CD14-positive monocyte (primary cell): ENCODE measurements around the gene CAMTA1. TPM values are rescaled to one million over a fixed set of nuclear protein-coding genes. Genes with fewer than 3 reads are reported as not detected.

Experiments
- DNase-seq, 3 donors: peaks; one replicate each; pipeline ENCODE4 v3.0.0-alpha.2; 2011 to 2022
- H2AFZ ChIP-seq: 2 replicates; pipeline ENCODE4 v1.6.0; 2012; ENCODE audit warnings: mild to moderate bottlenecking, low read depth, low read length, inconsistent platforms; ENCODE audit not compliant: insufficient read depth, poor library complexity, severe bottlenecking
- H3K27ac ChIP-seq, 2 donors: 1 replicate in 1 of 2; 2 replicates in 1 of 2; pipeline ENCODE4 v1.5.1; 2012 to 2013; ENCODE audit warnings: low read length in 2 of 2, control low read depth in 1 of 2, inconsistent platforms in 1 of 2, low read depth in 1 of 2, mild to moderate bottlenecking in 1 of 2
- H3K27me3 ChIP-seq, 2 donors: one replicate each; pipeline versions ENCODE4 v1.6.0 to v1.6.1; 2011 to 2013; ENCODE audit warnings: low read length in 2 of 2; ENCODE audit not compliant: control insufficient read depth in 2 of 2, insufficient read depth in 2 of 2
- H3K36me3 ChIP-seq, 2 donors: replicated peaks in 1 of 2; 1 replicate in 1 of 2; 2 replicates in 1 of 2; pipeline versions ENCODE4 v1.5.1 to v1.6.1; 2012 to 2013; ENCODE audit warnings: low read length in 2 of 2, control low read depth in 1 of 2, inconsistent platforms in 1 of 2, mild to moderate bottlenecking in 1 of 2; ENCODE audit not compliant: insufficient read depth in 2 of 2, control insufficient read depth in 1 of 2
- H3K4me1 ChIP-seq, 2 donors: 1 replicate in 1 of 2; 2 replicates in 1 of 2; pipeline versions ENCODE4 v1.5.1 to v1.6.1; 2012 to 2013; ENCODE audit warnings: low read length in 2 of 2, control low read depth in 1 of 2, inconsistent platforms in 1 of 2, mild to moderate bottlenecking in 1 of 2, moderate library complexity in 1 of 2; ENCODE audit not compliant: insufficient read depth in 2 of 2, control insufficient read depth in 1 of 2
- H3K4me2 ChIP-seq: replicated peaks from 2 replicates; pipeline ENCODE3; 2012; ENCODE audit warnings: low read length, moderate library complexity, mild to moderate bottlenecking; ENCODE audit not compliant: poor library complexity, severe bottlenecking; ENCODE audit errors: extremely low read depth
- H3K4me3 ChIP-seq, 3 experiments: fragments of 200-600 bp in 1 of 3; sonication (generic) in 1 of 3; replicated peaks in 1 of 3; 1 replicate in 2 of 3; 2 replicates in 1 of 3; pipeline ENCODE4 v1.5.1; 2011 to 2013; ENCODE audit warnings: low read length in 3 of 3, mild to moderate bottlenecking in 3 of 3, control low read depth in 2 of 3, low read depth in 2 of 3, inconsistent platforms in 1 of 3, moderate library complexity in 1 of 3
- H3K79me2 ChIP-seq: 2 replicates; pipeline ENCODE4 v1.6.0; 2012; ENCODE audit warnings: mild to moderate bottlenecking, control low read depth, inconsistent platforms, low read length, moderate library complexity; ENCODE audit not compliant: insufficient read depth
- H3K9ac ChIP-seq: 2 replicates; pipeline ENCODE4 v1.6.0; 2017; ENCODE audit warnings: low read length, mild to moderate bottlenecking; ENCODE audit not compliant: insufficient read depth, poor library complexity, severe bottlenecking
- H3K9me3 ChIP-seq, 2 donors: replicated peaks in 1 of 2; 1 replicate in 1 of 2; 2 replicates in 1 of 2; pipeline versions ENCODE4 v1.5.1 to v1.6.1; 2012 to 2013; ENCODE audit warnings: low read length in 2 of 2, control low read depth in 1 of 2; ENCODE audit not compliant: control insufficient read depth in 1 of 2, insufficient read depth in 1 of 2
- H4K20me1 ChIP-seq: 2 replicates; pipeline ENCODE4 v1.6.0; 2012; ENCODE audit warnings: mild to moderate bottlenecking, low read length, control low read depth, moderate library complexity; ENCODE audit not compliant: insufficient read depth
- H3K27ac Mint-ChIP-seq, 7 donors: one replicate each; pipeline ENCODE4 v1.8.0; 2020; ENCODE audit warnings: mild to moderate bottlenecking in 7 of 7, mixed read lengths in 7 of 7, moderate library complexity in 6 of 7, inconsistent platforms in 2 of 7
- H3K27me3 Mint-ChIP-seq, 3 donors: one replicate each; pipeline ENCODE4 v1.8.0; 2021 to 2022; ENCODE audit warnings: low read depth in 3 of 3, mild to moderate bottlenecking in 3 of 3, mixed read lengths in 3 of 3, moderate library complexity in 3 of 3, inconsistent platforms in 1 of 3
- H3K36me3 Mint-ChIP-seq, 2 donors: one replicate each; pipeline ENCODE4 v1.8.0; 2020; ENCODE audit warnings: mixed read lengths in 2 of 2, inconsistent platforms in 1 of 2, mild to moderate bottlenecking in 1 of 2
- H3K4me1 Mint-ChIP-seq: one replicate; pipeline ENCODE4 v1.8.0; 2020; ENCODE audit warnings: mild to moderate bottlenecking, mixed read lengths
- H3K4me3 Mint-ChIP-seq, 2 donors: one replicate each; pipeline ENCODE4 v1.8.0; 2020; ENCODE audit warnings: mild to moderate bottlenecking in 2 of 2, mixed read lengths in 2 of 2, moderate library complexity in 1 of 2
- H3K9me3 Mint-ChIP-seq, 7 donors: one replicate each; pipeline ENCODE4 v1.8.0; 2020 to 2022; ENCODE audit warnings: mixed read lengths in 7 of 7, mild to moderate bottlenecking in 6 of 7, moderate library complexity in 6 of 7, inconsistent platforms in 2 of 7
- CTCF ChIP-seq: fragments of 200-600 bp; IDR thresholded peaks from one replicate; pipeline ENCODE4 v1.8.0; 2022; ENCODE audit warnings: antibody characterized with exemption, mild to moderate bottlenecking
- WGBS: methylation state at CpG from one replicate; pipeline ENCODE4 v1.1.5; 2013; ENCODE audit warnings: missing lambda C conversion rate; ENCODE audit not compliant: insufficient coverage; 5-methylcytosine and 5-hydroxymethylcytosine counted together
- intact Hi-C, 2 donors: fragments of 100-400 bp; cut with micrococcal nuclease; formaldehyde crosslinking; loops; one replicate each; pipeline versions ENCODE4 v1.15.0 to v1.15.1; 2023
- polyA plus RNA-seq, 3 donors: library from polyadenylated mRNA; depleted of rRNA in 1 of 3; unstranded in 2 of 3; stranded (reverse) in 1 of 3; fragments of 300-500 nt in 2 of 3; fragments of >200 nt in 1 of 3; fragmentation: Illumina TruSeq in 2 of 3; gene quantifications; 1 replicate in 2 of 3; 2 replicates in 1 of 3; pipeline ENCODE4 v1.2.3, GENCODE V29; 2012 to 2021

CAMTA1 gene
- polyA plus RNA-seq, 3 donors: 52.0 to 89.6 (median 78.3) TPM

- H3K9me3 ChIP-seq: no peaks in the 10 kb centered on the region
- H2AFZ ChIP-seq: no peak overlapping the region
- Mint-ChIP-seq H3K27me3 (peaks cover 1 to 13% (median 5%) of the 10 kb centered on the region in 3 donors), H3K36me3 (no peaks in the 10 kb centered on the region), H3K27ac (no peak overlapping the region), H3K9me3 (no peaks in the 10 kb centered on the region), H3K4me3 (no peak overlapping the region), H3K4me1 (peaks cover 2% of the 10 kb centered on the region)
- H3K4me3 ChIP-seq: no peak overlapping the region
- no peaks in the 10 kb centered on the region for H3K36me3 ChIP-seq
- no peak overlapping the region for H3K4me2 ChIP-seq
- no peak for TF ChIP-seq CTCF
- WGBS: 64% methylated on average over 18 of the region's 23 CpGs
- DNase-seq: no peak
- no peaks in the 10 kb centered on the region for H4K20me1 ChIP-seq
- H3K79me2 ChIP-seq: no peaks in the 10 kb centered on the region
- no peak overlapping the region for H3K9ac ChIP-seq
- H3K27ac ChIP-seq: no peak overlapping the region
- H3K4me1 ChIP-seq: no peaks in the 10 kb centered on the region
- H3K27me3 ChIP-seq: no peaks in the 10 kb centered on the region
- intact Hi-C loops: no loop called here
These were observed 751.0 kb downstream of the CAMTA1 start for GRCh38 chr1:7535934-7536878.

- Histone ChIP-seq H3K9ac (no peak overlapping the region), H3K4me1 (no peaks in the 10 kb centered on the region), H3K36me3 (no peaks in the 10 kb centered on the region), H3K27me3 (no peaks in the 10 kb centered on the region), H3K4me2 (no peak overlapping the region), H3K27ac (no peak overlapping the region), H2AFZ (no peak overlapping the region), H3K4me3 (no peak overlapping the region), H4K20me1 (no peaks in the 10 kb centered on the region), H3K79me2 (no peaks in the 10 kb centered on the region), H3K9me3 (no peaks in the 10 kb centered on the region)
- Mint-ChIP-seq H3K36me3 (no peaks in the 10 kb centered on the region), H3K4me1 (peaks cover 2% of the 10 kb centered on the region), H3K27me3 (peaks cover 5 to 13% (median 6%) of the 10 kb centered on the region in 3 donors), H3K9me3 (no peaks in the 10 kb centered on the region), H3K27ac (no peak overlapping the region), H3K4me3 (no peak overlapping the region)
- TF ChIP-seq CTCF: no peak
- DNase-seq: no peak
- WGBS: 88% methylated on average over 15 of the region's 20 CpGs
- intact Hi-C loops: no loop called here
These were observed 751.8 kb downstream of the CAMTA1 start for GRCh38 chr1:7536891-7537591.
